Ectodermal cell (in vitro differentiated cells): ENCODE results near the gene PHC2.

Experiments used
- H3K27ac ChIP-seq: 2 replicates; pipeline ENCODE4 v1.7.0; 2013; ENCODE audit warnings: mild to moderate bottlenecking, low read depth, low read length; ENCODE audit not compliant: insufficient read depth, poor library complexity, severe bottlenecking
- H3K27me3 ChIP-seq: 2 replicates; pipeline ENCODE4 v1.7.0; 2013; ENCODE audit warnings: mild to moderate bottlenecking, low read length; ENCODE audit not compliant: insufficient read depth, control insufficient read depth, poor library complexity, severe bottlenecking
- H3K36me3 ChIP-seq: one replicate; pipeline ENCODE4 v1.7.0; 2013; ENCODE audit warnings: low read length; ENCODE audit not compliant: control insufficient read depth, insufficient read depth
- H3K4me1 ChIP-seq: one replicate; pipeline ENCODE4 v1.7.0; 2013; ENCODE audit warnings: low read length; ENCODE audit not compliant: control insufficient read depth, insufficient read depth
- H3K4me3 ChIP-seq: 2 replicates; pipeline ENCODE4 v1.7.0; 2013; ENCODE audit warnings: low read depth, low read length, control low read depth; ENCODE audit not compliant: insufficient read depth
- H3K9me3 ChIP-seq: 2 replicates; pipeline ENCODE4 v1.7.0; 2013; ENCODE audit warnings: mild to moderate bottlenecking, low read length, moderate library complexity; ENCODE audit not compliant: control insufficient read depth
- WGBS, 2 experiments: methylation state at CpG; one replicate each; pipeline ENCODE4 v1.1.7; 2013; ENCODE audit warnings: missing lambda C conversion rate in 2 of 2; 5-methylcytosine and 5-hydroxymethylcytosine counted together

PHC2 gene

GRCh38 chr1:33391343-33392078, 39.4 kb downstream of the PHC2 start:
- no peaks in the 10 kb centered on the region for H3K27me3 ChIP-seq
- peaks cover 30% of the 10 kb centered on the region for H3K4me1 ChIP-seq
- H3K36me3 ChIP-seq, result no peaks in the 10 kb centered on the region
- WGBS, 2 experiments, result 82 to 83% methylated on average over 8 of the region's 8 CpGs
- no peak overlapping the region for H3K27ac ChIP-seq
- H3K9me3 ChIP-seq, result no peaks in the 10 kb centered on the region
- no peak overlapping the region for H3K4me3 ChIP-seq

- no peak overlapping the region for H3K4me3 ChIP-seq
- no peaks in the 10 kb centered on the region for H3K9me3 ChIP-seq
- no peaks in the 10 kb centered on the region for H3K36me3 ChIP-seq
- H3K27me3 ChIP-seq, result no peaks in the 10 kb centered on the region
- no peak overlapping the region for H3K27ac ChIP-seq
- peaks cover 30% of the 10 kb centered on the region for H3K4me1 ChIP-seq
- WGBS, 2 experiments, result 88 to 100% methylated on average over 1 of the region's 2 CpGs
Measured at GRCh38 chr1:33390542-33390941, 40.4 kb downstream of the PHC2 start.

GRCh38 chr1:33388805-33389771, 41.8 kb downstream of the PHC2 start:
- H3K27ac ChIP-seq, result no peak overlapping the region
- H3K9me3 ChIP-seq, result no peaks in the 10 kb centered on the region
- peaks cover 26% of the 10 kb centered on the region for H3K4me1 ChIP-seq
- H3K4me3 ChIP-seq, result no peak overlapping the region
- no peaks in the 10 kb centered on the region for H3K27me3 ChIP-seq
- 88 to 89% methylated on average over 9 of the region's 9 CpGs for WGBS, 2 experiments
- H3K36me3 ChIP-seq, result no peaks in the 10 kb centered on the region

- no peaks in the 10 kb centered on the region for H3K9me3 ChIP-seq
- WGBS, 2 experiments, result 96 to 97% methylated on average over 5 of the region's 5 CpGs
- no peak overlapping the region for H3K4me3 ChIP-seq
- no peaks in the 10 kb centered on the region for H3K36me3 ChIP-seq
- peaks cover 17% of the 10 kb centered on the region for H3K4me1 ChIP-seq
- H3K27ac ChIP-seq, result no peak overlapping the region
- no peaks in the 10 kb centered on the region for H3K27me3 ChIP-seq
Measured at GRCh38 chr1:33387625-33388024, 43.3 kb downstream of the PHC2 start.

GRCh38 chr1:33385251-33385650, 45.6 kb downstream of the PHC2 start:
- WGBS, 2 experiments, result 94% methylated on average over 6 of the region's 6 CpGs
- no peaks in the 10 kb centered on the region for H3K9me3 ChIP-seq
- no peaks in the 10 kb centered on the region for H3K27me3 ChIP-seq
- no peak overlapping the region for H3K27ac ChIP-seq
- H3K4me1 ChIP-seq, result peaks cover 19% of the 10 kb centered on the region
- no peaks in the 10 kb centered on the region for H3K36me3 ChIP-seq
- H3K4me3 ChIP-seq, result no peak overlapping the region

- Histone ChIP-seq H3K27ac (no peak overlapping the region), H3K27me3 (no peaks in the 10 kb centered on the region), H3K4me1 (peaks cover 14% of the 10 kb centered on the region), H3K4me3 (no peak overlapping the region), H3K9me3 (no peaks in the 10 kb centered on the region), H3K36me3 (no peaks in the 10 kb centered on the region)
- WGBS, 2 experiments, result 75 to 81% methylated on average over 7 of the region's 7 CpGs
Measured at GRCh38 chr1:33384040-33384812, 46.7 kb downstream of the PHC2 start.

- Histone ChIP-seq H3K4me1 (peaks cover 12% of the 10 kb centered on the region), H3K9me3 (no peaks in the 10 kb centered on the region), H3K27ac (no peak overlapping the region), H3K36me3 (no peaks in the 10 kb centered on the region), H3K27me3 (no peaks in the 10 kb centered on the region), H3K4me3 (no peak overlapping the region)
- 87 to 89% methylated on average over 4 of the region's 4 CpGs for WGBS, 2 experiments
Measured at GRCh38 chr1:33383489-33383888, 47.4 kb downstream of the PHC2 start.

GRCh38 chr1:33382661-33383415, 48.1 kb downstream of the PHC2 start:
- Histone ChIP-seq H3K9me3 (no peaks in the 10 kb centered on the region), H3K27me3 (no peaks in the 10 kb centered on the region), H3K4me1 (peaks cover 12% of the 10 kb centered on the region), H3K36me3 (no peaks in the 10 kb centered on the region), H3K4me3 (no peak overlapping the region), H3K27ac (peak overlapping the region; percentile 76)
- 81 to 84% methylated on average over 9 of the region's 9 CpGs for WGBS, 2 experiments

- Histone ChIP-seq H3K4me3 (no peak overlapping the region), H3K4me1 (peaks cover 12% of the 10 kb centered on the region), H3K36me3 (no peaks in the 10 kb centered on the region), H3K9me3 (no peaks in the 10 kb centered on the region), H3K27ac (no peak overlapping the region), H3K27me3 (no peaks in the 10 kb centered on the region)
- WGBS, 2 experiments, result 92 to 95% methylated on average over 4 of the region's 4 CpGs
Measured at GRCh38 chr1:33381977-33382376, 48.9 kb downstream of the PHC2 start.
